Tibial nerve (tissue), 4 donors: ENCODE data around the gene PCSK6. TPM values are rescaled to one million over a fixed set of nuclear protein-coding genes. Genes with fewer than 3 reads are reported as not detected.

ENCODE experiments used
- DNase-seq, 2 donors: peaks; one replicate each; pipeline ENCODE4 v3.0.0-alpha.2; 2019; ENCODE audit warnings: low spot score in 2 of 2
- H3K27ac ChIP-seq, 4 donors: fragments of 200-600 bp; sonication (generic) in 3 of 4; one replicate each; pipeline ENCODE4 v1.5.1; 2017 to 2019; ENCODE audit warnings: mild to moderate bottlenecking in 1 of 4
- H3K27me3 ChIP-seq, 2 donors: fragments of 200-600 bp; sonication (generic) in 1 of 2; one replicate each; pipeline versions ENCODE4 v1.5.1 to v1.6.0; 2017 to 2019
- H3K36me3 ChIP-seq, 3 donors: fragments of 200-600 bp; sonication (generic); one replicate each; pipeline ENCODE4 v1.5.1; 2018 to 2019
- H3K4me1 ChIP-seq, 4 donors: fragments of 200-600 bp; sonication (generic) in 3 of 4; one replicate each; pipeline ENCODE4 v1.5.1; 2017 to 2019
- H3K4me3 ChIP-seq, 4 donors: fragments of 200-600 bp; sonication (generic) in 3 of 4; one replicate each; pipeline ENCODE4 v1.5.1; 2017 to 2019; ENCODE audit warnings: mild to moderate bottlenecking in 1 of 4, moderate library complexity in 1 of 4
- H3K9me3 ChIP-seq, 4 donors: fragments of 200-600 bp; sonication (generic) in 3 of 4; one replicate each; pipeline ENCODE4 v1.5.1; 2017 to 2019
- EP300 ChIP-seq, 2 donors: sonication (generic); formaldehyde crosslinking; IDR thresholded peaks; one replicate each; pipeline ENCODE4 v1.6.1; 2017; ENCODE audit warnings: antibody characterized with exemption in 2 of 2, mild to moderate bottlenecking in 1 of 2
- POLR2A ChIP-seq, 2 donors: fragments of 450-650 bp; IDR thresholded peaks; one replicate each; pipeline ENCODE4 v1.6.1; 2017; ENCODE audit warnings: antibody characterized with exemption in 2 of 2, mild to moderate bottlenecking in 2 of 2, moderate library complexity in 2 of 2
- WGBS, 2 donors: methylation state at CpG; one replicate each; pipeline ENCODE4 v1.1.5; 2018; 5-methylcytosine and 5-hydroxymethylcytosine counted together
- total RNA-seq, 4 donors: library from RNA; depleted of rRNA; stranded (reverse); fragments of >200 nt; gene quantifications; one replicate each; pipeline ENCODE4 v1.1.0, GENCODE V29; 2016
- TF ChIP-seq, protein P1 (sequence below), 5 experiments: fragments of 200-600 bp in 3 of 5; fragments of 450-650 bp in 2 of 5; sonication (generic) in 3 of 5; IDR thresholded peaks; one replicate each; pipeline ENCODE4 v1.5.1; 2016 to 2019; ENCODE audit warnings: antibody characterized with exemption in 5 of 5, mild to moderate bottlenecking in 3 of 5, moderate library complexity in 2 of 5

PCSK6 gene
- total RNA-seq, 4 donors from 2014 or later: 8.5 to 27.0 (median 13.2) TPM

DNA sequence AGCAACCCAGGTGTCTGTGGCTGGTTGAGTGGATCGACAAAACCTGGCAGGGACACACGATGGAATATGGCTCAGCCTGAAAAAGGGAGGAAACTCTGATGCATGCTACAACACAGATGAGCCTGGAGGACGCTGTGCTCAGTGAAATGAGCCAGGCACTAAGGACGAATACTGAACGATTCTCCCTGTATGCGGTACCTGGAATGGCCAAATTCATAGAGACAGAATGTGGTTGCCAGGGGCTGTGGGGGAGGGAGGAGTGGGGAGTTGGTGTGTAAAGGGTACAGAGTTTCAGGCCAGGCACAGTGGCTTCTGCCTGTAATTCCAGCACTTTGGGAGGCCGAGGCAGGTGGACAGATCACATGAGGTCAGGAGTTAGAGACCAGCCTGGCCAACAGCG, 35.1 kb downstream of the PCSK6 start:
- no peak for DNase-seq
- H3K9me3 ChIP-seq: no peaks in the 10 kb centered on the region
- WGBS, 2 donors: 90 to 91% methylated on average over 8 of the region's 8 CpGs
- H3K36me3 ChIP-seq: no peaks in the 10 kb centered on the region
- no peak overlapping the region for H3K4me3 ChIP-seq
- no peaks in the 10 kb centered on the region for H3K27me3 ChIP-seq
- H3K4me1 ChIP-seq: peaks cover 0 to 17% (median 4%) of the 10 kb centered on the region in 4 donors
- no peak overlapping the region for H3K27ac ChIP-seq
- no peak for TF ChIP-seq POLR2A (IDR thresholded peaks at IDR 0.05)

DNA sequence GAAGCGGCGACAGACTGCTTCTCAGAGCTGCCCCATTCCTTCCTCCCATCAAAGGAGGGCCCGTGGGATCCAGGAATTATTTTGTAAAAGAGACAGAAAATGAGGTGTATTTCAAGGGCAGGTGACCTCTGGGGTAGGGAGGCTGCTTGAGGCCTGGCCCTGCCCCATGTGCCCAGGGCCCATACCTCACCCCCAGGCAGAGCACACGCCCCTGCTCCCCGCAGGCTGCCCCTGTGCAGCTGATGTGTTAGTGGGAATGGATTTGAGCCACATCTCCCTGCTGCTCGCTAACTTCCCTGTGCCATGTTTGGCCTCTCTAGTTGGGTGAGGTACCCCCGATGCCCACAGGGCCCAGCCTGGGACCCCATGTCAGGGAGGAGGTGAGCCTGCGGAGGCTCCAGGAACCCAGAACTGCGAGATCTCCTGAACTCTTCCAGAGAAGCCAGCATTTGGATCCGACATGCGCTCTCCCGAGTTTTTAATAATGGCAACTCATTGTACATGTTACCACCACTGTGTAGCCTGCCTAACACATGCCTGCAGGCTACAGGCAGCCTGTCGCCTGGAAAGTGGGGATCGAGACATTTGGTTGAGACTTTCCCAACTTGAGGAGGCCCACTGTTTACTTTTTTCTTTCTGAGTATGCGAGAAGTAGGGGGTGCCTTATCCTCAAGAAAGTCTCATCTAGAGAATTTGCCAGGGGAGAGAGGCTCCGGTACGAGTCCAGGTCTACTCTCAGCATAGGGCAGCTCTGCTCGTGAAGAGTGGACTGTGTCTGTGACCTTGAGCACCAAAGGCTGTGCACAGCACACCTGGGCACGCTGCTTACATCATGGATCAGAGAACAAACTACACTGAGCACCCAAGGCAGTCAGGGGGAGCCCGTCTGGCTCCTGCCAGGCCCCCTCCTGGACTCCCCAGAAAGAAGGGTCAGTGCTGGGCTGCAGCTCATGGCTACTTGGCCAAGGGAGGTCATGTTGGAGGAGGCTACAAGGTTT, 36.1 kb downstream of the PCSK6 start:
- H3K27ac ChIP-seq: no peak overlapping the region
- H3K4me1 ChIP-seq: peaks cover 0 to 12% (median 4%) of the 10 kb centered on the region in 4 donors
- no peaks in the 10 kb centered on the region for H3K36me3 ChIP-seq
- no peaks in the 10 kb centered on the region for H3K9me3 ChIP-seq
- DNase-seq: no peak
- WGBS, 2 donors: 75 to 86% methylated on average over 20 of the region's 20 CpGs
- TF ChIP-seq EP300 (IDR thresholded peaks at IDR 0.05) (no peak), POLR2A (IDR thresholded peaks at IDR 0.05) (no peak)
- TF ChIP-seq, protein P1, sequence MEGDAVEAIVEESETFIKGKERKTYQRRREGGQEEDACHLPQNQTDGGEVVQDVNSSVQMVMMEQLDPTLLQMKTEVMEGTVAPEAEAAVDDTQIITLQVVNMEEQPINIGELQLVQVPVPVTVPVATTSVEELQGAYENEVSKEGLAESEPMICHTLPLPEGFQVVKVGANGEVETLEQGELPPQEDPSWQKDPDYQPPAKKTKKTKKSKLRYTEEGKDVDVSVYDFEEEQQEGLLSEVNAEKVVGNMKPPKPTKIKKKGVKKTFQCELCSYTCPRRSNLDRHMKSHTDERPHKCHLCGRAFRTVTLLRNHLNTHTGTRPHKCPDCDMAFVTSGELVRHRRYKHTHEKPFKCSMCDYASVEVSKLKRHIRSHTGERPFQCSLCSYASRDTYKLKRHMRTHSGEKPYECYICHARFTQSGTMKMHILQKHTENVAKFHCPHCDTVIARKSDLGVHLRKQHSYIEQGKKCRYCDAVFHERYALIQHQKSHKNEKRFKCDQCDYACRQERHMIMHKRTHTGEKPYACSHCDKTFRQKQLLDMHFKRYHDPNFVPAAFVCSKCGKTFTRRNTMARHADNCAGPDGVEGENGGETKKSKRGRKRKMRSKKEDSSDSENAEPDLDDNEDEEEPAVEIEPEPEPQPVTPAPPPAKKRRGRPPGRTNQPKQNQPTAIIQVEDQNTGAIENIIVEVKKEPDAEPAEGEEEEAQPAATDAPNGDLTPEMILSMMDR (IDR thresholded peaks at IDR 0.05): no peak
- no peak overlapping the region for H3K4me3 ChIP-seq
- no peaks in the 10 kb centered on the region for H3K27me3 ChIP-seq

DNA sequence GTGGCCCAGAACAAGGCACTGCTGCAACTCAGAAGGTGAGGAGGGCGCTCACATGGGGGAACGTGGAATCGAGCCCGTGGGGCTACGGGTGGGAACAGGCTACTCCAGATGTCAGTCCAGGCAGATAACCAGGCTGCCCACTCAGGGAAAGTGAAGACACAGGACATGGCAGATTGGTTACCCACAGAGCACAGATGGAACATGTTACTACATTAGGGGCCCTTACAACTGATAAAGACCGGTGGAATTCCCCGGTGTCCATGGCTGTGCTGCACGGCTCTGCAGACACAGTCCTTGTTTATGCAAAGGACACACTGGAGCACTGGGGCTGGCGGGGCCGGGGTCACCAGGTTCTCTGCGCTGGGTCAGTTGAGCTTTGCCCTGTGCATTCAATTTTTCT, 36.9 kb downstream of the PCSK6 start:
- Histone ChIP-seq H3K9me3 (no peaks in the 10 kb centered on the region), H3K27ac (no peak overlapping the region), H3K27me3 (no peaks in the 10 kb centered on the region), H3K36me3 (no peaks in the 10 kb centered on the region), H3K4me1 (peaks cover 0 to 12% (median 4%) of the 10 kb centered on the region in 4 donors), H3K4me3 (no peak overlapping the region)
- no peak for DNase-seq
- 68 to 76% methylated on average over 11 of the region's 11 CpGs for WGBS, 2 donors
- TF ChIP-seq, protein P1 (IDR thresholded peaks at IDR 0.05): no peak
- TF ChIP-seq EP300 (IDR thresholded peaks at IDR 0.05): no peak

- H3K27ac ChIP-seq: peak overlapping the region in 1 of 4 donors; percentile 27
- H3K4me3 ChIP-seq: no peak overlapping the region
- H3K36me3 ChIP-seq: no peaks in the 10 kb centered on the region
- TF ChIP-seq POLR2A (IDR thresholded peaks at IDR 0.05) (no peak), EP300 (IDR thresholded peaks at IDR 0.05) (no peak)
- TF ChIP-seq, protein P1 (IDR thresholded peaks at IDR 0.05): no peak
- WGBS, 2 donors: 69 to 74% methylated on average over 3 of the region's 3 CpGs
- H3K9me3 ChIP-seq: no peaks in the 10 kb centered on the region
- no peak for DNase-seq
- H3K4me1 ChIP-seq: peaks cover 0 to 14% (median 4%) of the 10 kb centered on the region in 4 donors
- H3K27me3 ChIP-seq: no peaks in the 10 kb centered on the region
Observed at GRCh38 chr15:101451846-101452245, 37.7 kb downstream of the PCSK6 start.

DNA sequence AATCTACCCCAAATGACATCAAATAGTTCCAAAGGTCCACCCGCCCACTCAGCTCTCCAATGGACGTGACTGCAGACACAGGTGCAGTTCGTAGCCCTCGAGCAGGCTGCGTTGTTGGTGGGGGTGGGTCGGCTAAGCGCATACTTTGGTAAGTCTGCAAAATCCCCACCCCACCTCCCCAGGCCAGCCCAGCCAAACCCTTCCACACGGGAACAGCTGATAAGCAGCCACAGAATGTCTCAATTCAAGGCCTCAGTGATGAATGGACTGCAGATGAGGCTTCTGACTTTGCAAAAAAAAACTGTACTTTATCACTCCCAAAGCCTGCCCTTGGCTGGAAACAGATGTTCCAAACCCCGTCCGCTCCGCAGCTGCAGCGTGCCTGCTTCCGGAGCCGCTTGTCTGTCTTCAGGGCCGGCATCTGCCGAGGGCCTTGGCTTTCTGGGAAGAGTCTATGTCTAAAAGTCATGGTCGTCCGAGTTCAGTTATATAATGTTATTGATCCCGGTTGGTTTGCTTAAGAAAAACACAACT, 38.2 kb downstream of the PCSK6 start:
- Histone ChIP-seq H3K27ac (peak overlapping the region in 1 of 4 donors; percentile 27), H3K9me3 (no peaks in the 10 kb centered on the region), H3K27me3 (no peaks in the 10 kb centered on the region), H3K4me1 (peaks cover 0 to 19% (median 4%) of the 10 kb centered on the region in 4 donors), H3K36me3 (no peaks in the 10 kb centered on the region), H3K4me3 (no peak overlapping the region)
- 33 to 47% methylated on average over 19 of the region's 19 CpGs for WGBS, 2 donors
- peak; percentile 37 to 40 for DNase-seq
- TF ChIP-seq POLR2A (IDR thresholded peaks at IDR 0.05): no peak
- TF ChIP-seq EP300 (IDR thresholded peaks at IDR 0.05): peak in 1 of 2 donors; percentile 28
